IPS DF 6.9 (cell line): ENCODE measurements around the gene SAT1.

Experiments
- DNase-seq: peaks from one replicate; pipeline ENCODE4 v3.0.0-alpha.2; 2013; ENCODE audit warnings: low read depth, low spot score
- H3K27ac ChIP-seq: one replicate; pipeline ENCODE4 v1.5.1; 2013; ENCODE audit warnings: low read length, control low read depth
- H3K27me3 ChIP-seq: 2 replicates; pipeline ENCODE4 v1.6.1; 2013; ENCODE audit warnings: mild to moderate bottlenecking, low read length; ENCODE audit not compliant: control insufficient read depth, insufficient read depth
- H3K36me3 ChIP-seq: 2 replicates; pipeline ENCODE4 v1.6.1; 2013; ENCODE audit warnings: low read length; ENCODE audit not compliant: control insufficient read depth, insufficient read depth
- H3K4me1 ChIP-seq: 2 replicates; pipeline ENCODE4 v1.6.1; 2013; ENCODE audit warnings: low read length; ENCODE audit not compliant: control insufficient read depth, insufficient read depth
- H3K4me3 ChIP-seq: 2 replicates; pipeline ENCODE4 v1.5.1; 2013; ENCODE audit warnings: mild to moderate bottlenecking, low read length
- H3K9me3 ChIP-seq: 2 replicates; pipeline ENCODE4 v1.6.1; 2013; ENCODE audit warnings: low read length, inconsistent platforms; ENCODE audit not compliant: control insufficient read depth, insufficient read depth
- WGBS: extraction: QIAGEN DNeasy Blood & Tissue Kit; methylation state at CpG from one replicate; pipeline ENCODE4 v1.1.7; 2013; ENCODE audit warnings: mixed read lengths, missing lambda C conversion rate; ENCODE audit not compliant: insufficient read length, insufficient coverage; 5-methylcytosine and 5-hydroxymethylcytosine counted together

SAT1 gene

GRCh38 chrX:23822397-23822796 lies 39.4 kb downstream of the SAT1 start:
- H3K36me3 ChIP-seq = no peaks in the 10 kb centered on the region
- no peak overlapping the region for H3K4me3 ChIP-seq
- H3K4me1 ChIP-seq = no peaks in the 10 kb centered on the region
- WGBS = no CpG with 5 or more reads among the region's 3 CpGs
- no peaks in the 10 kb centered on the region for H3K27me3 ChIP-seq
- no peak for DNase-seq
- no peaks in the 10 kb centered on the region for H3K9me3 ChIP-seq
- no peak overlapping the region for H3K27ac ChIP-seq

GRCh38 chrX:23822841-23823240 lies 39.9 kb downstream of the SAT1 start:
- Histone ChIP-seq H3K4me1 (no peaks in the 10 kb centered on the region), H3K27me3 (no peaks in the 10 kb centered on the region), H3K9me3 (no peaks in the 10 kb centered on the region), H3K4me3 (no peak overlapping the region), H3K27ac (no peak overlapping the region), H3K36me3 (no peaks in the 10 kb centered on the region)
- no CpG with 5 or more reads among the region's 6 CpGs for WGBS
- DNase-seq = no peak

- no peak for DNase-seq
- H3K36me3 ChIP-seq = no peaks in the 10 kb centered on the region
- no peaks in the 10 kb centered on the region for H3K27me3 ChIP-seq
- no peaks in the 10 kb centered on the region for H3K4me1 ChIP-seq
- H3K4me3 ChIP-seq = no peak overlapping the region
- H3K9me3 ChIP-seq = no peaks in the 10 kb centered on the region
- no peak overlapping the region for H3K27ac ChIP-seq
Observed at GRCh38 chrX:23825675-23826074, 42.7 kb downstream of the SAT1 start.

DNA sequence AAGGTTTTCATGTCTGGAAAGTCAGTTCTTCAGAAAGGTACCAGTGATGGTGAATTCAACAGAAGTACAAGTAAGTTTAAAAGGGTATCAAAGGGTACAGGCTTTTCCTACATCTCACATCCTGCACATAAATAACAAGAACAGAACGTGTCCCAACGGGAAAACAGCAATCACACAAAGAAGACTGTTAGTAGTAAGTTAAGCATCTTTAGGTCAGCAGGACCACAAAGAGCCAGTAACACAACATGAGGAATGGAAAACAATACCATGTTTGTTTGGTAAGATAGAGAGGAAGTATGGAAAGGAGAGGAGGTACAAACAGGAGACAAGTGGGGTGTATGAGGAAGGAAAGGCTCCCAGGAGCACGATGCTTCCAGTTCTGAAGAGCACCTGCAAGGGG lies 43.2 kb downstream of the SAT1 start:
- WGBS = no CpG with 5 or more reads among the region's 3 CpGs
- H3K27me3 ChIP-seq = no peaks in the 10 kb centered on the region
- DNase-seq = no peak
- no peak overlapping the region for H3K4me3 ChIP-seq
- H3K4me1 ChIP-seq = no peaks in the 10 kb centered on the region
- H3K9me3 ChIP-seq = no peaks in the 10 kb centered on the region
- no peaks in the 10 kb centered on the region for H3K36me3 ChIP-seq
- H3K27ac ChIP-seq = no peak overlapping the region

GRCh38 chrX:23826653-23827052 lies 43.7 kb downstream of the SAT1 start:
- H3K27me3 ChIP-seq = no peaks in the 10 kb centered on the region
- no peak for DNase-seq
- H3K4me3 ChIP-seq = no peak overlapping the region
- no peaks in the 10 kb centered on the region for H3K36me3 ChIP-seq
- H3K4me1 ChIP-seq = no peaks in the 10 kb centered on the region
- no peak overlapping the region for H3K27ac ChIP-seq
- H3K9me3 ChIP-seq = no peaks in the 10 kb centered on the region

GRCh38 chrX:23828881-23829280 lies 45.9 kb downstream of the SAT1 start:
- H3K27ac ChIP-seq = no peak overlapping the region
- no CpG with 5 or more reads among the region's 5 CpGs for WGBS
- no peak for DNase-seq

GRCh38 chrX:23832721-23833120 lies 49.7 kb downstream of the SAT1 start:
- Histone ChIP-seq H3K4me1 (no peaks in the 10 kb centered on the region), H3K36me3 (no peaks in the 10 kb centered on the region), H3K9me3 (no peaks in the 10 kb centered on the region), H3K27ac (no peak overlapping the region), H3K4me3 (no peak overlapping the region), H3K27me3 (no peaks in the 10 kb centered on the region)
- DNase-seq = no peak
- WGBS = no CpG with 5 or more reads among the region's 1 CpG

More at GRCh38 chrX:23828881-23829280, 45.9 kb downstream of the SAT1 start:
- Histone ChIP-seq H3K36me3 (no peaks in the 10 kb centered on the region), H3K9me3 (no peaks in the 10 kb centered on the region), H3K27me3 (no peaks in the 10 kb centered on the region), H3K4me1 (no peaks in the 10 kb centered on the region), H3K4me3 (no peak overlapping the region)
